Measurements from ENCODE around the gene PPP1R14C.

- TF ChIP-seq CTCF (conservative IDR thresholded peaks at IDR 0.05) (no peak), EZH2 (IDR thresholded peaks at IDR 0.05; ENCODE audit: low read depth) (no peak)
Observed at GRCh38 chr6:150276937-150277742, 134.3 kb downstream of the PPP1R14C start.

Measured in PC-9 (cell line).